ENCODE measurements around the gene PDE2A. TPM values are rescaled to one million over a fixed set of nuclear protein-coding genes. Genes with fewer than 3 reads are reported as not detected.

The PDE2A gene
- total RNA-seq, 1 experiment from 2014 or later: 0.58 TPM

DNA sequence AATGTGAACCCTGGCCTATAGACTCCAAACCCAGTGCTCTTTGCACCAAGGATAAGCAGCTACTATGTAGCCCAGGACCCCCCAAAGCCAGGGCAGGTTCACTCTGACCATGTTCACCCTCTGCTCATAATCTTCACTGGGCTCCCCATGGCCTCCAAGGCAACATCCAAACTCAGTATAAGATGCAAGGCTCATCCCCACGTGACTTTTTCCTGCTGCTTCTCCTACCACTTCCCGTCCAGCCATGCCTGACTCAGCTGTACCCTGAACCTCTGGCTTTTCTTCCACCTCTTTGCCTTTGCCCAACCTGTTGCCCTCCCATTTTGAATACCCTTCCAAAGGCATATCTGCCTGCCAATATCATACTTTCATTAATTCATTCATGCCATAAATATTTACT, 27.8 kb downstream of the PDE2A start:
- Histone ChIP-seq H3K4me1 (ENCODE audit: insufficient read depth, low read length, poor library complexity, severe bottlenecking) (peaks cover 8% of the 10 kb centered on the region), H3K27ac (ENCODE audit: low read depth, low read length, poor library complexity, severe bottlenecking) (no peak overlapping the region), H3K9me3 (ENCODE audit: low read depth, low read length, poor library complexity, severe bottlenecking) (no peaks in the 10 kb centered on the region), H3K36me3 (ENCODE audit: insufficient read depth, low read length, poor library complexity, severe bottlenecking) (no peaks in the 10 kb centered on the region), H3K27me3 (replicated peaks; ENCODE audit: insufficient read depth, low read depth, low read length, poor library complexity) (peaks cover 13% of the 10 kb centered on the region), H3K4me3 (ENCODE audit: low read depth, low read length, poor library complexity, severe bottlenecking) (no peak overlapping the region)
- DNase-seq (ENCODE audit: low spot score): no peak
- TF ChIP-seq CTCF (conservative IDR thresholded peaks at IDR 0.05; ENCODE audit: low read depth, low read length) (no peak), EZH2 (IDR thresholded peaks at IDR 0.05; ENCODE audit: borderline replicate concordance, low read depth, low read length, poor library complexity, severe bottlenecking) (no peak)
- no TSS peak for BruUV-seq (replicated peaks)
- ChIA-PET CTCF (no interaction called here), POLR2A (ENCODE audit: low non-redundant PET) (no interaction called here)
- intact Hi-C loops (cut with micrococcal nuclease; ENCODE audit: unreplicated experiment): no loop called here

- Histone ChIP-seq H3K9me3 (ENCODE audit: low read depth, low read length, poor library complexity, severe bottlenecking) (no peaks in the 10 kb centered on the region), H3K4me1 (ENCODE audit: insufficient read depth, low read length, poor library complexity, severe bottlenecking) (peaks cover 8% of the 10 kb centered on the region), H3K27ac (ENCODE audit: low read depth, low read length, poor library complexity, severe bottlenecking) (no peak overlapping the region), H3K36me3 (ENCODE audit: insufficient read depth, low read length, poor library complexity, severe bottlenecking) (no peaks in the 10 kb centered on the region), H3K4me3 (ENCODE audit: low read depth, low read length, poor library complexity, severe bottlenecking) (no peak overlapping the region), H3K27me3 (replicated peaks; ENCODE audit: insufficient read depth, low read depth, low read length, poor library complexity) (peaks cover 17% of the 10 kb centered on the region)
- CTCF ChIA-PET: no interaction called here
- intact Hi-C loops (cut with micrococcal nuclease; ENCODE audit: unreplicated experiment): no loop called here
- DNase-seq (ENCODE audit: low spot score): no peak
- POLR2A ChIA-PET (ENCODE audit: low non-redundant PET): no interaction called here
- no TSS peak for BruUV-seq (replicated peaks)
- no peak for TF ChIP-seq CTCF (conservative IDR thresholded peaks at IDR 0.05; ENCODE audit: low read depth, low read length)
These were observed 28.2 kb downstream of the PDE2A start for GRCh38 chr11:72646024-72646423.

DNA sequence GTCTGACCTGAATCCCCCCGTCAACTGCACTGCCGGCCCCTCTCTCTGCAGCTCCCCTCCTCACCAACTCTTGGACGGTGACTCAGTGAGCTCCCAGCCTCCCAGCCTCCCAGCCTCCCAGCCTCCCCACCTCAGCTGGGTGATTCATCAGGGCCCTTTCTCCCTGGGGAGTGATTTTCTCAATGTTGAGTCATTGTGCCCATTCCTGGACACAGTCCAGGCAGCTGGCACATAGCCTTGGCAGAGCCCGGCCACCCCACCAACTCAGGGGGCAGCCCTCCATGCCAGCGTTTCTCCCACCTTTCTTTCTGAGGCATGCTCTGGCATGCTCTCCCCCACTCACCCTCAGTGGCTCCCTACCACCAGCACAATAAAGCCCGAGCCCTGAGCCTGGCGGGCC, 30.7 kb downstream of the PDE2A start:
- ChIA-PET CTCF (interaction anchor here (0.9 to 1.0 kb wide), 3 partner anchors 40 to 172 kb away, joined by 3 read pairs; no protein-coding TSS in a partner anchor), POLR2A (ENCODE audit: low non-redundant PET) (interaction anchor here (0.6 kb wide), 1 partner anchor 878 kb away, joined by 3 read pairs; no protein-coding TSS in a partner anchor)
- peaks cover 8% of the 10 kb centered on the region for H3K4me1 ChIP-seq (ENCODE audit: insufficient read depth, low read length, poor library complexity, severe bottlenecking)
- BruUV-seq (replicated peaks): no TSS peak
- peak overlapping the region; percentile 37 for H3K4me3 ChIP-seq (ENCODE audit: low read depth, low read length, poor library complexity, severe bottlenecking)
- H3K27ac ChIP-seq (ENCODE audit: low read depth, low read length, poor library complexity, severe bottlenecking): no peak overlapping the region
- no peaks in the 10 kb centered on the region for H3K9me3 ChIP-seq (ENCODE audit: low read depth, low read length, poor library complexity, severe bottlenecking)
- TF ChIP-seq CTCF (conservative IDR thresholded peaks at IDR 0.05; ENCODE audit: low read depth, low read length): no peak
- TF ChIP-seq EZH2 (IDR thresholded peaks at IDR 0.05; ENCODE audit: borderline replicate concordance, low read depth, low read length, poor library complexity, severe bottlenecking): no peak
- peak; percentile 55 for DNase-seq (ENCODE audit: low spot score)
- H3K27me3 ChIP-seq (replicated peaks; ENCODE audit: insufficient read depth, low read depth, low read length, poor library complexity): peaks cover 21% of the 10 kb centered on the region
- intact Hi-C loops (cut with micrococcal nuclease; ENCODE audit: unreplicated experiment): loop anchor here (1.0 to 2.0 kb wide), 2 partner anchors 58 to 161 kb away; no protein-coding TSS in a partner anchor
- H3K36me3 ChIP-seq (ENCODE audit: insufficient read depth, low read length, poor library complexity, severe bottlenecking): no peaks in the 10 kb centered on the region
